ENCODE results near the gene GSC2.
A peak's percentile ranks its signal among the peaks of the same experiment; 100 is the strongest.

GSC2 gene

DNA sequence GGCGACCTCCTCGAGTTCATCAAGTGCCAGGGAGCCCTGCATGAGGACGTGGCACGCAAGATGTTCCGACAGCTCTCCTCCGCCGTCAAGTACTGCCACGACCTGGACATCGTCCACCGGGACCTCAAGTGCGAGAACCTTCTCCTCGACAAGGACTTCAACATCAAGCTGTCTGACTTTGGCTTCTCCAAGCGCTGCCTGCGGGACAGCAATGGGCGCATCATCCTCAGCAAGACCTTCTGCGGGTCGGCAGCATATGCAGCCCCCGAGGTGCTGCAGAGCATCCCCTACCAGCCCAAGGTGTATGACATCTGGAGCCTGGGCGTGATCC, 18.4 kb downstream of the GSC2 start:
- DNase-seq, result no peak

DNA sequence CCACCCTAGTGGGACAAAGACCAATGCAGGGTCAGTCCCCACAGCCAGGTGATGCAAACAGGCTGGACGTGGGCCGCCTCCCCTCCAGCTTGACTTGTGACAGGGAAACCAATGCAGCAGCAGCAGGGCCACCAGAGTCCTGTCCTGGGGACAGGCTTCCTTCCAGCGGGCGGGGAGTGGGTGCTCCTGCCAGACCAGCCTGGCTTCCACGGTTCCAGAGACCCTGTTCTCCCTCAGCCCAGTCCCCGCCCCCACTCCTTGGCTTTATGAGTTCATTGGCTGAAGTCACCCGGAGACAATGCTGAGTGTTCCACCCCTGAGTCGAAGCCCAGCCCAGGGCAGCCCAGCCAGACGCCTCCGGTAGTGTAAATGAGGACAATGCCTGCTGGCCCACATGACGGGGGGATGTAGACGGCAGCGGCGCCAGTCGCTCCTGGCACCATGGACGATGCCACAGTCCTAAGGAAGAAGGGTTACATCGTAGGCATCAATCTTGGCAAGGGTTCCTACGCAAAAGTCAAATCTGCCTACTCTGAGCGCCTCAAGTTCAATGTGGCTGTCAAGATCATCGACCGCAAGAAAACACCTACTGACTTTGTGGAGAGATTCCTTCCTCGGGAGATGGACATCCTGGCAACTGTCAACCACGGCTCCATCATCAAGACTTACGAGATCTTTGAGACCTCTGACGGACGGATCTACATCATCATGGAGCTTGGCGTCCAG, 19.0 kb downstream of the GSC2 start, which contains the start of gene TSSK2:
TSSK2 (plus strand) TSS at position 350 of the 726 bp plus-strand sequence; CDS start at position 442, 92 bp downstream.
- DNase-seq, result no peak

DNA sequence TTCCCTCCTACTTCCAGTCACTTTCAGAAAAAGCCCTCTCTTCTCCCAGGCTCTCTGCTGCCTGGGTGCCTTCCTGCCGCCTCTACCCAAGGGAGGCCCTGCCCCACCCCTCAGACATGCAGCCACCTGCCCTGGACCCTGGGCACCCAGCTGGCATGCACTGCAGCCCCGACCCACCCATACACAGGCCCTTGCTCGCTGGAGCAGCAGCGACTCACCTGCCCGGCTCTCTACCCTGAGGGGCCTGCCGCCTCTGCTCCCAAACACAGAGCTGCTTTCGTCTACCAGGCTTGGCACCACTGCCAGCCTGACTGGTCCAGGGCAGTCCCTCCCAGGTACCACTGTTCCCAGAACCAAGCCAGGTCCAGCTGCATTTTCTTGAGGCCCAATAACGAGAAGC, 20.2 kb downstream of the GSC2 start:
- DNase-seq, result no peak

DNA sequence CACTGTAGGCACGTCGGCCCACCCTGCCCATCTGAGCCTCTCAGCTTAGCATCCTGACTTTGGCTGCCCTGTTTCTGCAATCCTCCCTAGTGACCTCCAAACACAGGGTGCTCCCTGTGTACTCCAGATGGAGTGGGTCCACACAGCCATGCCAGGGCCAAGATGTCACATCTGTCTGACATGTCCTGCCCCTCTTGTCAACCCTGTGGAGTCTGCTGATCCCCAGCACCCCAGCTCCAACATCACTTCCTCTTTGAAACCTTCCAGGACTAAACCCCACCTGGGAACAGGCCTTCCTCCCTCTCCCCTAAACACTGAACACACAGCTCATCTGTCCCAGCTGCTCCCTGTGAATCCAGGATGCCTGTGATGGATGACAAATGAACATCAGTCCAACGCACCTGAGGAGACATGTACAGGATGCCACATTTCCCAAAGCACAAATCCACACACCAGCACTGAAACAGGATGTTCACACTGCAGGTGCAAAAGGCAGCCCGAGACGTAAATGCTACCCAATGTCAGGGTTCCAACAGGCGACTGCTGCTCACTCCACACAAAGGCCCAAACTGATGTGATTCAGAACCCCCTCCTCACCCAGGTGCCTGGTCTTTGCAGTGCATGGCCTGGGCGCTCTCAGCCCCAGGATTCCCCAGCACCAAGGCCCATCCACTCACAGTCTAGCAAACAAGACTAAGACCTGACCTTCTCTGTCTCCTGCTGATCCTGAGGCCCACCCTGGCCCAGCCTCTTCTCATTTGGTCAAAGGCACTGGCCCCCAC, 21.0 kb downstream of the GSC2 start:
- no peak for DNase-seq

DNA sequence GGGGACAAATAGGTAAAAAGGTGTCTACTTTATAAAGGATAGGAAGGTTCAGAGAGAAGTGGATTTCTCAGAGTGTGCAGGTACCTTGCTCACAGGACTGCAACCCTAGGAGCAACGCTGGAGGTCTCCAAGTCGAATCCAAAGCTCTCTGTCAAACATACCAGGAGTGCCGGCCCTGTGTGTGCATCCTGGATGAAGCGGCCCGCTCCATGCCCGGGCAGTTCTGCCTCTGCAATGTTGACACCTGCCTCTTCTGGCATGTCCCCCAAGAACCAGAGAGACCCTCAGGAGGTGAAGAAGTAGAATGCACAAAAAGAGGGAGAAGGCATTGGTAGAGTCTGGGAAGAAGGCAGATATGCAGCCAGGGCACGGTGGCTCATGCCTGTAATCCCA, 22.1 kb downstream of the GSC2 start:
- DNase-seq, result no peak

DNA sequence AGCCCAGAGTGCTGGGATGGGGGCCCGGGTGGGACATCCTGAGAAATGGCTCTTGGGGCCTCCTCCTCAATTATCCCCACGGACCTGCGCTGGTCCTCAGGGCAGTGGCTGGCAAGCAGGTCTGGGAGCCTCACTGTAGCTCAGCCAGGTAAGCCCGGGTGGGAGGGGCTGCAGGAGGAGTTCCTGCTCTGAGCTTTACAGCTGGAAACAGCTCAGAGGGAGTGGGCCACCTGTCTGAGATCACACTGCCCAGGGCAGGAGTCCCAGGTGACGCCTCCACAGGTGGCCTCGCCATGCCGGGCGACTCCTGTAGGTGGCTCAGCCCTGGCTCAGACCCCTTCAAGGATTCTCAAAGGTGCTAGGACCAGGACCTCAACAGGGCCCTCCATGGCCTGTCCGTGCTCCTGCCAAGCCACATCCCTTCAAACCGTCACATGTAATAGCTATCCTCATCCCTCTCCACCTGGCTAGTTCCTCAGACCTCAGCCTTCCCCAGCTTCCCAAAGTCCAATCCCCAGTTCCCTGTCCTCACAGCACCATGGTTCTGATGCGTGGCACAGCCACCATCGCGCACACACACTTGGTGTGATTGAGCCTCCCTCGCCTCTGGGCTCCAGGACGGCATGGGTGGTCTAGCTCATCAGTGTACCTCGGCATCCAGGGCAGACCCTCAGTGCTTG, 22.6 kb downstream of the GSC2 start:
- DNase-seq, result no peak

DNA sequence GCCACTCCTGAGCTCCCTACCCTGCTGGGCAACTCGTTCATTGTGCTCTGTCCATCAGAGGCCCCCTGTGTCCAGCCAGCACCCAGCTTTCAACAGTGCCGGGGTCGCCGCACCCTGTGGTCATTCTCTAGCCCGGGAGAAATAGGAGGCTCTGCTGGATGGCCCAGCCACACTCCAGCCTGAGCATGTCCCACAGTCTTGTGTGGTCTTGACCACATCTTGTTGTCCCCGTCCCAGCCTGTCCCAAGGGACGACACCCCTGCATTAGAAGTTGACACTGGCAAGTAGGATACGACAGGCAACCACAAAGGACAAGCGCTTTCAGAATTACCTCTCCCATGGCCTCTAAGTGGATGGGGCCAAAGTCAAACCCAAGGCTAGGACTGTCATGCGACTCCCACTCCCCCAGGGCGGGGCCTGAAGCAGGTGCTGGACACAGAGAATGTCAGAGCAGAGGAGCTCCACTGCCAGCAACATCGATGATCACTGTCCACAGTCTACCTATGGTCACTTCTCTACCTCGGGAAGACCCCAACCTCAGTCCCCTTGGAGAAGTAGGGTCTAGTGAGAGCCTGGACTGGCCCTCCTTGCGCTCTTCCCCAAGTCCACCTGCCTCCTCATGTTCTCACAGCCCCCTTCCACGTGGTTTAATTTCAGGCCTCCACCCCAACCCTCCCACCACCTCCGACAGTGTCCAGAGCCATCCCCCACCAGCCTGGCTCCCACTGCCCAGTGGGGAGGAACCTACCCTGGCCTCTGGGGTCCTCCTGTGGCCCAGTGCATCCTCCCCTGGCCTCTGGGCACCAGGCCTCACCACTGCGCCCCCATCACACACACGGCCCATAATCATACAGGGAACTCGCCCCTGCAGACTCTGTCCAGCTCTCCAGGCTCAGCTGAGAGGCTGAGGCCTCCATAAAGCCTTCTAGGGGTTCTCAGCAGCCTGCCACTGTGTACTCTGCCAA, 23.5 kb downstream of the GSC2 start:
- no peak for DNase-seq

DNA sequence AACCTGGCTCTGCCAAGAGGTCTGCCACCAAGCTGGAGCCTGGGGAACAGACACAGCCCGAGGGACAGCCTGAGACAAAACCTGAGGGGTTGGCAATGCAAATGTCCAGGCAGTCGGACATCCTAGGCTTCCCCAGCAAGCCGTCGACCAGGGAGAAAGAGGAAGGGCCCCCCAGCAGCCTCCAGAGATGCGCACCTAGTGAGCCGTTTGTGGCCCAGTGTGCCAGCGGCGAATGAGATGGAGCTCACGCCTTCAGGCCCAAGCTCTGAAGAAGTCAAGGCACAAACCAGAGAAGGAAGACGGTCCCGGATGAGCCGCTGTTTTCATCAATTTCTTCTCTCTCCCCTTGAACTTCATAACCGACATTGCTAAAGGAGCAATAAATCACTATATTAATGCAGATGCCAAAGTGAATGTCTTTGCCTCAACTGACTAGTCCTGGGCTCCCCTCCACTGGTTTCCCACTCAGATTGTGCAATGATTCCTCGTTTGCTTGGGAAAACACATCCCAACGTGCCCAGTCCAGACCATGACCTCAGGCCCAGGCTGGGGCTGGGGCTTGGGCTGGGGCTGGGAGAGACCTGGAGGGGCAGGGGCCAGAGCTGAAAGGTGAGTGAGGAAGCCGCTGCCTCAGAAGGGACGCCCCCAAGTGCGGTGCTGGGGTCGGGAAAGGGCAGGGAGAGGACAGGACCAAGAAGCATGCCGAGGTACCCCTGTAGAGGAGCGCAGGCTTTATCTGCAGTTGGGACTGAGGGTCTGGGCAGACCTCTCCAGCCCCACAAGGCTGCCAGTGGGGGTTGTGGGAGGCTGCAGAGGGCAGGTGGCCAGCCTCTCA, 24.4 kb downstream of the GSC2 start:
- DNase-seq, result no peak

DNA sequence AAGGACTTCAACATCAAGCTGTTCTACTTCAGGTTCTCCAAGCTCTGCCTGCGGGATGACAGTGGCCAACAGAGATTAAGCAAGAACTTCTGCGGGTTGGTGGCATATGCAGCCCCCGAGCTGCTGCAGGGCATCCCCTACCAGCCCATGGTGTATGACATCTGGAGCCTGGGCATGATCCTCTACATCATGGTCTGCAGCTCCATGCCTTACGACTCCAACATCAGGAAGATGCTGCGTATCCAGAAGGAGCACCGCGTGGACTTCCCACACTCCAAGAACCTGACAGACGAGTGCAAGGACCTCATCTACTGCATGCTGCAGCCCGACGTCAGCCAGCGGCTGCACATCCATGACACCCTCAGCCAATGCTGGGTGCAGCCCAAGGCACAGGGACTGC, 25.1 kb downstream of the GSC2 start:
- no peak for DNase-seq

DNA sequence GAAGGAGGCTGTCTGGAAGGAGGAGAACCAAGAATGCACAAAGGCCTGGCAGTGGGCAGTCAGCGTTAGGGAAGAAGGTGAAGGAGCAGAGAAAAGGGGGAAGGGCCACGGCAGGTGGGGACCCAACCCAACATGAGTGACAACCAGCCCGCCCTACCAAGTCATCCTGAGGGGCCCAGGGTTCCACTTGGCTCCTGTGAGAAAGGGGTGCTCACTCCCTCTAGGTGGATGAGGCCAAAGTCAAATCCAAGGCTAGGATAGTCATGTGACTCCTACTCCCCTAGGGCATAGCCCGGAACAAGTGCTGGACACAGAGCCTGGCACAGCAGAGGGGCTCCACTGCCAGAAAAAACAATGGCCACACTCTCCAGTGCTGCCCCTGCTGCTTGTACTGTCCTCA, 25.7 kb downstream of the GSC2 start:
- DNase-seq, result no peak

DNA sequence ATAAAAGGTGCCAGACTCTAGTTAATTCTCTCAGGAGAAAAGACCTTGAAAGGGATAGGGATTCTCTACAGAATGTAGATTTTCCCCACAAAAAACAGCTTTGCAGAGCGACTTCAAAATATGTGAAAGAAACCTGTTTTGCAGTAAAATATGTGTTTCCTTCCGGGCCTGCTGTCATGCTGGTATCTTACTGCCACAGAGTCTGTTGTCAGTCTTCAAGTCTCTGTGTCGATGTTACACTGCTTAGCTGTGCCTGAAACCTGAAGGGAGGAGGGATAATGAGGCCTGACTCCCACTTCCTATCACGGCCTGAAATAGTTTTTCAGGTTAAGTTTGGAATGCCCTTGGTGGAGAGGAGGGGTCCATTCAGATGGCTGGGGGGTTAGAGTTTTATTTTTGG, 26.2 kb downstream of the GSC2 start:
- no peak for DNase-seq

DNA sequence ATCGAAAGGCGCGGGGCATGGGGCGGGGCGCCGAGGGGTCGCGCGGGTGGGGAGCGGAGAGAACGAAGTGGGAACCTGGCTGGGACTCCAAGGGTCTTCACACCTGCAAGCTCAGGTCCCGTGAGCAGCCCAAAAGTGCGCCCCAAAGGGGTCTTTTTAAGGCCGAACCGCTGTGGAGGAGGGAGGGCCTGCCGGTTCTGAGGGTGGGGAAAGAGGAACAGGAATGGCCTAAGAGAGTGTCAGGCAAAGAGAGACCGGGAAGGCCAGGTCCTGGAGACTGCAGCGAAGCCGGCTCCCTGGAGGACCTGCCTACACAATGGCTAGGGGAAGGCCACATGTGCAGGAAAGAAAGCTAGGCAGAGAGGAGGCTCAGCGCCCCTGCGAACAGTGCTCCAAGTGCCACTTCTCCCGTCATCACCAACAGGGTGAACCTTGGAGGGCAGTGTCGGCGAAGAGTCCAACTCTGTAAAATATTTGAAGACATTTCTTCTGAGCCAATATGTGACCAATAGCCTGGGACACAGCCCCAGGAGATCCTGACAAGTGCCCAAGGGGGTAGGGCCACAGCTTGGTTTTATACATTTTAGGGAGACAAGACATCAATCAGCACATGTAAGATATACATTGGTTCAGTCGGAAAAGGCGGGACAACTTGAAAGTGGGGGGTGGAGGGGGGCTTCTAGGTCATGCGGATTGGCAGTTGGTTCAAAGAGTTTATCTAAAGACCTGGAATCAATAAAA, 27.2 kb downstream of the GSC2 start:
- peak; percentile 35 for DNase-seq

DNA sequence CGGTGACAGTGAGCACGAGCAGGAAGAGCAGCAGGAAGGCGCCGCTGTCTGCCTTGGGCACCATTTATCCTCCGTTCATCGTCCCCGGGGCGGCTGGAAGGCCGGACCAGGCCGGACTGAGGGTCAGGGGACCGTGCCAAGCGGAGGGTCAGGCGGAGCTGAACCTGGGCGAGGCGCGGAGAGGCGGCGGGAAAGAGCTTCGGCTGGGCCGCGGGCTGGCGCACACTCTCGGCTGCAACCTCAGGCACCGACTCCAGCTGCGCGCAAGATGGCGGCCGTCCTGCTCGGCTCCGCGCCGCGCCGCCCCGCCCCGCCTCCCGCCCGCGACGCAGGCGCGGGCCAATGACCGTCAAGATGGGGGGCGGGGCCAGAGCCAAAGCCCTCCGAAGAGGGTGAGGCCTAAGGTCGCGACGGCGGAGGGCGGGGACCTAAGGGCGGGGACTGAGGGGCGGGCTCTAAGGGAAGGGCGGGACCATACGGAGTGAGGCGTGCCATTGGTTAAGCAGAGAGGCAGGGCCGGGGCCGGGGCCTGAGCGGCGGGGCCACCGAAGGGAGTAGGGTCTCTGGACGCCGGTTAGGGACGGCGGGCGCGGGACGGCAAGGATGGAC, 27.8 kb downstream of the GSC2 start, which contains the start of gene DGCR2:
DGCR2 (minus strand) TSS at position 270 of the 609 bp plus-strand sequence; CDS start at position 64, 206 bp downstream.
- peak; percentile 98 for DNase-seq

DNA sequence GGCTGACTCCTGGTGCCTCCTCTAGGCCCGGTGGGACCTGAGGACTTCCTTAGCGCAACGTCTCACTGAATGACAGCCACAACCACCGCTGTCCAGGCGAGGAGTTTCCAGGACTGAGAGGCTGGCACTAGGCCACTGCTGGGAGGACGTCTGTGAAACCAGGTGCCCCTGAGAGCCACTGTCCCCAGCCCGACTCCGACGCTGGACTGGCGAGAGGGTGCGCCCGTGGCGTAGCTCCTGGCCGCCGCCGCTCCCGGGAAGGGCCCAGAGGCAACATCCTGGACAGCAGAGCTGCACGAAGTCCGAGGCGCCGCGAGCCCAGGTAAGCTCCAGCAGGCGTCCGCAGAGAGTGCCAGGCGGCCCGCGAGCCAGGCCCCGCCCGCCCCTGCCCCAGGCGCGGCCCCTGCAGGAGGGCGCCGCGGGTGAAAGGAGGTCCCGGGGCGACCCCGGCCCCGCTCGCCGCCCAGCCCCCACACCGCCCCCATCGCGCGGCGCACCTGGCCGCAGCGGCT, 28.4 kb downstream of the GSC2 start:
- DNase-seq, result peak; percentile 59

DNA sequence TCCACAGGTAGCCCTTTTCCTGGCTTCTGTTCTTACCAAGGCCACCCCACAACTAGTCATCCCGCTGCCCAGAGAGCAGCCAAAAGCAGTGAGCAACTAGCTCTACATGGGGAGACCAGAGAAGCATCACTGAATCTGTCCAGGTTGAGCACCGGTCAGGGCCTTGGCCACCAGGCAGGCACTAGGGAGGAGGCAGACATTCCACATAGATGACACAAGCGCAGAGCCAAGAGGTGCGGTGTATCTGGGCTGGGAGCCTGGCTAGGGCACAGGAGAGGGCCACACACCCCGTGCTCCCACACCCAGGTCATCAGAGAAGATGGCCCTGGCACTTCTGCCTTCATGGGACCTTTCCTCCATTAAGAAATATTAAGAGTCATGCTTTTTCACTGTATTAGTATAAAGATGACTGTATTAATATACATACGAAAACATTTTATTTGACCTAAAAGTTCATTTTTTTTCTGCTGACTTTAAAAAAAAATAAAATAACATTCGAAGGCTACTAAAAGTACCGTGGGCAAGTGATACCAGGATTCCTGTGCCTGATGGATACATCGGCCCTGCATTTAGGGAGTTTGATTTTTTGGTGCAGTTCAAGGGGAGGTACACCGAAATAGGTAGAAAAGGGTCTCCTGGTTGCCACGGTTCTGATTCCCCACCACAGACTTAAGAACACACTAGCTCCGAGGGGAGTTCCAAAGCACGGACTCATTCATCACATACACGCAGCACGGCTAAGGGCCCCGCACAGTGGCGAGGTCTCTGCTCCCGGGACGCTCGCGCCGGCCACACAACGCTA, 29.1 kb downstream of the GSC2 start:
- DNase-seq, result no peak

DNA sequence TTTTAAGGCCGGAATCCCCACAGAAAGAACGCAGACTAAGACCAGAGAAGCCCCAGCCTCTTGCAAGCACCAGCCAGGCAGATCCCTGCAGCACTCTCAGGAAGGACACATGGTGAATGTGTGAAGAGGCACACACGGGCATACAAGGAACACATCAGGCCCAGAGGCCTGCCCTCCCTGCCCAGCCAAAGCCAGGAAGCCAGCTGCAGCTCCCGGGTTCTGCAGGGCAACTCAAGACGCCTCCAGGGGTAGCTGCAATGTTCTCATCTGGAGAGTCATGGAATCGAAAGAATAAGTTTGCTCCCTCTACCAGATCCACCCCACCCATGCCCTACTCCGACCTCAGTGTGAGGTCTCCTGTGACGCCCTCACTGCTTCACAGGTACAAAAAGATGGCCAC, 30.1 kb downstream of the GSC2 start:
- DNase-seq, result no peak

DNA sequence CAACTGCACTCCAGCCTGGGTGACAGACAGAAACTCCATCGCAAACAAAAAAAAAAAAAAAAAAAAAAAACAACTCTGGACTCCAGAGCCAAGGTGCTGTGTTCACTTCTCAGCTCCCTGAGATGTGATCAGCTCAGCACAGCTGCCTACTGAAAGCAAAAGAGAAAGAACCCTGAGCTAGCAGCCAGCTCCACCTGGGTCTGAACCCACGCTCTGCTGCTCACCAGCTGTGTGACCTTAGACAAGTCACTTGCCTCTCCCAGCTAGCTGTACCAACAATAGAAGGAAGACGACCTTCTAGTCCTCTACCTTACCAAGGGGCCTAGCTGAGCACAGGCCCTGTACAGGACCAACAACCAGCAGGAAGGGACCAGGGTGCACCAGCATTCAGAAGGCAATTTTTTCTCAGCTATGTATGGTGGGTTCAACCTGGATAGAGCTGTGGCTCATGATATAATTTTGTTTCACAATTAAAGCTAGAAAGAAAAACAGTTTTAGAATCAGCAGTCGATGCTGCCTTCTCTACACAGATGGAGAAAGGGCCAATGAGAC, 31.7 kb downstream of the GSC2 start:
- DNase-seq, result no peak

DNA sequence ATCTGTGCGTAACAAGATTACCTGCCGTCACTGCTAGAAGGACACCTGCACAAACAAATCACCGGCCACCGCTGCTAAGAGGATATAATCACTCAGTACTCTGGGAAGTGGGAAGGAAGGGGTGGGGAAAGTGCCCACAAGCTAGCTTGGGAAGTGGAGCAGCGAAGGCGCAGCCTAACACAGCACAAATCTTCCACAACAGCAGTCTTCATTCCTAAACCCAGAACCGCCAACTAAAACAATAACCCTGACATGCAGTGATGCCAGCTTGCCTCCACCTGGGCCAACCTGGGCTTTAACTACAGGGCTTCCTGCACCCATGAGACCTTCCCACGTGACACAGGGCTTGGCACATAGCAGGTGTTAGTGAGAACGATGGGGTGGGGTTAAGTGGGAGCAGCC, 33.0 kb downstream of the GSC2 start:
- no peak for DNase-seq

DNA sequence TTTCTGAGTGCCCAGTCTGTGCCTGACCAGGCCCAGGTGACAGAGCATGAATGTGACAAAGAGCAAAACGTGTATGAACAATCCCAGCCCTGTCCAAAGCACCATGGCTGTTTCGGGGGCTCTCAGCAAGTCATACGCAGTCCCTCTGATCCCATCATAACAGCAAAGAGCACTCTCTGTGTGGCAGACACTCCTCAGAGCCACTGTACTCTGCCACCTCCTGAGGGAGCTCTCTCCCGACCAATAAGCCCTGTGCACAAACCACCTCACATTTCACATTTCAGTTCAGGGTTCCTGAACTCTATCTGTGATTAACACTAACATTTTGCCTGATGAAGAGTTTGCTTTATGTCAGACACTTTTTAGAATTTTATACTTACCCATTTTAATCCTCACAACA, 34.5 kb downstream of the GSC2 start:
- DNase-seq, result no peak

Data from inflammatory macrophage treated with lipopolysaccharide for 4 hours (primary cell).